IMR-90 (cell line): ENCODE measurements around the gene LRP1B. TPM values are rescaled to one million over a fixed set of nuclear protein-coding genes. Genes with fewer than 3 reads are reported as not detected.

Experiments
- ATAC-seq: fragments of 200-7000 bp; cut with Tn5 transposase; 2 replicates; pipeline ENCODE4 v1.9.1; 2020; ENCODE audit warnings: low read depth, mild to moderate bottlenecking, moderate library complexity
- BruUV-seq: library from RNA; stranded (reverse); fragments of 400-500 nt; replicated peaks from 2 replicates; lab custom pipeline; 2021; lab: Mats Ljungman, UMichigan
- CTCF ChIA-PET: fragments of 300-600 bp; formaldehyde crosslinking; extraction: SDS; loops from one replicate; lab custom pipeline; 2021; ENCODE audit warnings: antibody characterized with exemption; lab: Yijun Ruan, JAX
- POLR2A ChIA-PET: fragments of 300-600 bp; sonication (Branson Sonifier 250); formaldehyde crosslinking; loops from one replicate; lab custom pipeline; 2022; ENCODE audit warnings: antibody characterized with exemption; ENCODE audit not compliant: unreplicated experiment; lab: Charles Lee
- DNase-seq: peaks from one replicate; pipeline ENCODE4 v3.0.0; 2013
- H2AFZ ChIP-seq: replicated peaks from 2 replicates; pipeline ENCODE3; 2013; ENCODE audit warnings: low read length, mild to moderate bottlenecking; ENCODE audit not compliant: poor library complexity
- H2AK5ac ChIP-seq: 2 replicates; pipeline ENCODE4 v1.6.1; 2013; ENCODE audit warnings: low read depth, low read length, inconsistent platforms
- H2AK9ac ChIP-seq: replicated peaks from 2 replicates; pipeline ENCODE3; 2013; ENCODE audit warnings: mild to moderate bottlenecking, low read depth, low read length, moderate library complexity; ENCODE audit not compliant: poor library complexity
- H2BK120ac ChIP-seq: 2 replicates; pipeline ENCODE4 v1.6.1; 2013; ENCODE audit warnings: low read depth, low read length, inconsistent platforms
- H2BK15ac ChIP-seq: 3 replicates; pipeline ENCODE4 v1.6.1; 2013; ENCODE audit warnings: low read depth, low read length, inconsistent platforms
- H2BK20ac ChIP-seq: 2 replicates; pipeline ENCODE4 v1.6.1; 2013; ENCODE audit warnings: low read depth, mild to moderate bottlenecking, inconsistent platforms, low read length, moderate library complexity
- H2BK5ac ChIP-seq: 2 replicates; pipeline ENCODE4 v1.6.1; 2013; ENCODE audit warnings: mild to moderate bottlenecking, low read depth, low read length, inconsistent platforms; ENCODE audit not compliant: poor library complexity, severe bottlenecking
- H3K14ac ChIP-seq: replicated peaks from 2 replicates; pipeline ENCODE4 v1.6.1; 2013; ENCODE audit warnings: low read depth, low read length, inconsistent platforms
- H3K18ac ChIP-seq: 2 replicates; pipeline ENCODE4 v1.6.1; 2013; ENCODE audit warnings: low read depth, low read length, control low read depth
- H3K23ac ChIP-seq: 2 replicates; pipeline ENCODE4 v1.6.1; 2013; ENCODE audit warnings: low read depth, low read length, inconsistent platforms
- H3K27ac ChIP-seq: 2 replicates; pipeline ENCODE4 v1.5.1; 2013; ENCODE audit warnings: mild to moderate bottlenecking, control low read depth, low read length; ENCODE audit not compliant: insufficient read depth
- H3K27me3 ChIP-seq: 2 replicates; pipeline ENCODE4 v1.6.1; 2013; ENCODE audit warnings: low read length; ENCODE audit not compliant: control insufficient read depth, insufficient read depth
- H3K36me3 ChIP-seq: 2 replicates; pipeline ENCODE4 v1.6.1; 2013; ENCODE audit warnings: low read length, mixed read lengths; ENCODE audit not compliant: control insufficient read depth, insufficient read depth
- H3K4ac ChIP-seq: 2 replicates; pipeline ENCODE4 v1.6.1; 2013; ENCODE audit warnings: low read depth, low read length, inconsistent platforms
- H3K4me1 ChIP-seq: 2 replicates; pipeline ENCODE4 v1.6.1; 2013; ENCODE audit warnings: low read length, mixed read lengths; ENCODE audit not compliant: control insufficient read depth, insufficient read depth
- H3K4me2 ChIP-seq: 2 replicates; pipeline ENCODE4 v1.6.1; 2013; ENCODE audit warnings: low read depth, mild to moderate bottlenecking, control low read depth, low read length, moderate library complexity
- H3K4me3 ChIP-seq: 2 replicates; pipeline ENCODE4 v1.5.1; 2013; ENCODE audit warnings: low read depth, mild to moderate bottlenecking, control low read depth, low read length, moderate library complexity; ENCODE audit not compliant: insufficient read depth
- H3K56ac ChIP-seq: 2 replicates; pipeline ENCODE4 v1.6.1; 2013; ENCODE audit warnings: low read length, inconsistent platforms; ENCODE audit not compliant: insufficient read depth; ENCODE audit errors: extremely low read depth
- H3K79me1 ChIP-seq, 2 experiments: 2 replicates each; pipeline ENCODE4 v1.6.1; 2013; ENCODE audit warnings: low read length in 2 of 2, inconsistent platforms in 1 of 2, low read depth in 1 of 2
- H3K9ac ChIP-seq: 2 replicates; pipeline ENCODE4 v1.6.1; 2013; ENCODE audit warnings: low read depth, low read length, control low read depth
- H3K9me1 ChIP-seq: 2 replicates; pipeline ENCODE4 v1.6.1; 2013; ENCODE audit warnings: low read length, inconsistent platforms; ENCODE audit not compliant: insufficient read depth
- H3K9me3 ChIP-seq: 2 replicates; pipeline ENCODE4 v1.6.1; 2013; ENCODE audit warnings: low read length; ENCODE audit not compliant: control insufficient read depth, insufficient read depth
- H4K20me1 ChIP-seq: 2 replicates; pipeline ENCODE4 v1.6.1; 2013; ENCODE audit warnings: low read length, inconsistent platforms; ENCODE audit not compliant: insufficient read depth
- H4K5ac ChIP-seq: 2 replicates; pipeline ENCODE4 v1.6.1; 2013; ENCODE audit warnings: mild to moderate bottlenecking, low read depth, low read length, control low read depth
- H4K8ac ChIP-seq, 2 experiments: 2 replicates each; pipeline ENCODE4 v1.6.1; 2013; ENCODE audit warnings: low read depth in 2 of 2, low read length in 2 of 2, control low read depth in 1 of 2, inconsistent platforms in 1 of 2
- H4K91ac ChIP-seq: 2 replicates; pipeline ENCODE4 v1.6.1; 2013; ENCODE audit warnings: low read depth, low read length, inconsistent platforms; ENCODE audit not compliant: insufficient read depth
- FOS ChIP-seq: fragments of 150-350 bp; IDR thresholded peaks from 2 replicates; pipeline ENCODE4 v1.6.1; 2016; ENCODE audit warnings: low read depth, low read length
- MAZ ChIP-seq: IDR thresholded peaks from 2 replicates; pipeline ENCODE4 v1.6.1; 2012; ENCODE audit warnings: low read depth, mild to moderate bottlenecking, low read length, improper control_type of control experiment, moderate library complexity, borderline replicate concordance
- WGBS, 2 experiments: methylation state at CpG; one replicate each; pipeline versions ENCODE4 v1.1.5 to v1.1.7; 2013; ENCODE audit warnings: missing lambda C conversion rate in 2 of 2; ENCODE audit not compliant: insufficient read length in 1 of 2; ENCODE audit errors: extremely low coverage in 2 of 2; 5-methylcytosine and 5-hydroxymethylcytosine counted together
- dilution Hi-C: fragments of 300-500 bp; cut with HindIII; formaldehyde crosslinking; loops from one replicate; pipeline ENCODE4 v1.14.3; 2018; ENCODE audit warnings: low sequenced_read_pairs; ENCODE audit not compliant: unreplicated experiment
- in situ Hi-C: fragments of 300-500 bp; cut with MboI; formaldehyde crosslinking; loops from 3 replicates; pipeline ENCODE4 v1.14.3; 2019; ENCODE audit warnings: low sequenced_read_pairs, inconsistent platforms, mixed read lengths
- intact Hi-C: fragments of 100-400 bp; cut with micrococcal nuclease; formaldehyde crosslinking; loops from 2 replicates; pipeline ENCODE4 v1.10.0; 2022
- polyA plus RNA-seq, 3 experiments: library from polyadenylated mRNA; depleted of rRNA; stranded (reverse); fragments of >200 nt; gene quantifications; 2 replicates each; pipeline ENCODE4 v1.2.3, GENCODE V29; 2012; ENCODE audit warnings: low replicate concordance in 1 of 3
- total RNA-seq: library from RNA; depleted of rRNA; stranded (reverse); fragments of >200 nt; gene quantifications from 2 replicates; pipeline ENCODE4 v1.2.3, GENCODE V29; 2012
- TF ChIP-seq, protein P1 (sequence below): fragments of 150-350 bp; IDR thresholded peaks from 2 replicates; pipeline ENCODE4 v1.6.1; 2016; ENCODE audit warnings: low read depth, mild to moderate bottlenecking, low read length, moderate library complexity, borderline replicate concordance

LRP1B gene
- total and polyA plus RNA-seq, 2 of the 4 experiments (the other 2 are of a cell fraction) = under 0.01 to 0.02 TPM

DNA sequence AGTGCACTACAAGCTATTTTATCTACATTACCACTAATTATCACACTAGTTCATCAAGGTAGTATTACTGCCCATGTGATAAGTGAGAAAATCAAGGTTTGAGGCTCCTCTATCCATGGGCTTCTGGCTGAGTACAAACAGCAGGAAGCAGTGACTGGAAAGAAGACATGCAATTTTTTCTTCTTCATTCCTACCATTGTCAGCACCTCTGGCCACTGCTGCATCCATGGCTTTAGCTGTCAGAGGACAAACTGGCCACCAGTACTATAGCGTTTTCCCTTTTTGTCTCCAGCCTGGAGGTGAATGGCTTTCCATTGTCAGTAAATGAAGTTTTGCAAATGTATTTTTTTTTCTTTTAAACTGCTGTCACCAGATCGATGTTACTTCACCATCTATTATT, 674.9 kb downstream of the LRP1B start:
- TF ChIP-seq FOS = no peak
- TF ChIP-seq, protein P1, sequence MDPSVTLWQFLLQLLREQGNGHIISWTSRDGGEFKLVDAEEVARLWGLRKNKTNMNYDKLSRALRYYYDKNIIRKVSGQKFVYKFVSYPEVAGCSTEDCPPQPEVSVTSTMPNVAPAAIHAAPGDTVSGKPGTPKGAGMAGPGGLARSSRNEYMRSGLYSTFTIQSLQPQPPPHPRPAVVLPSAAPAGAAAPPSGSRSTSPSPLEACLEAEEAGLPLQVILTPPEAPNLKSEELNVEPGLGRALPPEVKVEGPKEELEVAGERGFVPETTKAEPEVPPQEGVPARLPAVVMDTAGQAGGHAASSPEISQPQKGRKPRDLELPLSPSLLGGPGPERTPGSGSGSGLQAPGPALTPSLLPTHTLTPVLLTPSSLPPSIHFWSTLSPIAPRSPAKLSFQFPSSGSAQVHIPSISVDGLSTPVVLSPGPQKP = no peak
- no peak for TF ChIP-seq MAZ
- H3K4me3 ChIP-seq = no peak overlapping the region
- H2BK15ac ChIP-seq = no peak overlapping the region
- CTCF ChIA-PET = no interaction called here
- H2AK9ac ChIP-seq = no peak overlapping the region
- no peak overlapping the region for H2AFZ ChIP-seq
- H3K23ac ChIP-seq = no peak overlapping the region
- no peak overlapping the region for H3K56ac ChIP-seq
- H3K9me1 ChIP-seq = no peaks in the 10 kb centered on the region
- no peak overlapping the region for H2BK5ac ChIP-seq
- WGBS, 2 experiments = no CpG with 5 or more reads among the region's 2 CpGs
- H3K27ac ChIP-seq = no peak overlapping the region
- H2BK20ac ChIP-seq = no peak overlapping the region
- intact Hi-C loops (no loop called here), dilution Hi-C loops (no loop called here), in situ Hi-C loops (no loop called here)
- H3K79me1 ChIP-seq = no peaks in the 10 kb centered on the region
- H2BK120ac ChIP-seq = no peak overlapping the region
- H4K91ac ChIP-seq = no peak overlapping the region
- POLR2A ChIA-PET = no interaction called here
- no peak for DNase-seq
- H3K9ac ChIP-seq = no peak overlapping the region
- H3K4me2 ChIP-seq = no peak overlapping the region
- no peaks in the 10 kb centered on the region for H3K9me3 ChIP-seq
- H2AK5ac ChIP-seq = no peak overlapping the region
- no peaks in the 10 kb centered on the region for H4K20me1 ChIP-seq
- no peaks in the 10 kb centered on the region for H3K4me1 ChIP-seq
- no peak overlapping the region for H3K4ac ChIP-seq
- H4K8ac ChIP-seq = no peak overlapping the region
- H3K36me3 ChIP-seq = no peaks in the 10 kb centered on the region
- BruUV-seq = no TSS peak
- no peak overlapping the region for H4K5ac ChIP-seq
- no peak overlapping the region for H3K18ac ChIP-seq
- H3K27me3 ChIP-seq = no peaks in the 10 kb centered on the region
- no peak for ATAC-seq
- no peak overlapping the region for H3K14ac ChIP-seq
